ENCODE data around the gene FOXM1.

DNA sequence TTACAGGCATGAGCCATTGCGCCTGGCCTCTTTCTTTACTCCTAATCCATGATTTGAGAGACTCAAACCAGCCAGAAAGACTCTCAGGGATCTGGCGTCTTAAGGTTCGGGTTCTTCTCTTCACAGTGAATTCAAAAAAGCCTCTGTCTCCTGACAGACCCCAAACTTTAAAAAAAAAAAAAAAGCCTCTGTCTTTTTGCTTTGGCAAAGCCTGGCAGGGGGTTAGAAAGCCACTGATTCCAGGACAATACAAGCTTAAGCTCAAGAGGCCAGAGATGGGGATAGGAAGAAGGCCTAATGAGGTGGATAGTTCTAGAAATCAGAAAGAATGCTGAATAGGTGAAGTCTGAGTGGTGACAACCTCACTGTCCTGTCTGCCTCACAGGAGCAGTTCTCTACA, 50.9 kb downstream of the FOXM1 start:
- TF ChIP-seq CTCF (IDR thresholded peaks at IDR 0.05) (no peak), POLR2A (IDR thresholded peaks at IDR 0.05) (no peak)
